OCI-LY3 (cell line): ENCODE measurements around the gene TBC1D13.

ENCODE experiments used
- CTCF ChIP-seq: fragments of 200-600, 300-600 bp; sonication (generic); IDR thresholded peaks from 2 replicates; pipeline ENCODE4 v1.5.1; 2014; ENCODE audit warnings: antibody characterized with exemption, low read length, low read depth
- EZH2phosphoT487 ChIP-seq: fragments of 200-600 bp; shearing (Covaris generic); IDR thresholded peaks from 2 replicates; pipeline ENCODE4 v1.6.1; 2018; ENCODE audit warnings: antibody characterized with exemption, mixed run types, low read depth

DNA sequence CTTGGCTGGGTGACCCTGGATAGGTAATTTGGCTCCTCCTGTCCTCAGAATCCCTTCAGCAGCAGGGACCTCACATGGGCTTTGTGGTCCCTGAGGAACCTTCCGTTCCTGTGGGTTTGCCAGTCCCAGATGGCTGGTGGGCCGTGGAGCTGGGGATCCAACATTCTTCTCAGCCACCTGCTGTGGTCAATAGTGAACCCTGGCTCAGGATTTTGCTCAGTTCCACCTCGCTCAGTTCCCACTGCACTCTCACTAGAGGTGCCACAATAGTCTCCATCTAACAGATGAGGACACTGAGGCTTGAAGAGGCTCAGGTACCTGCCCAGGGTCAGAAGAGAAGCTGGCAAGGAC, 59.6 kb downstream of the TBC1D13 start:
- no peak for TF ChIP-seq EZH2phosphoT487
- TF ChIP-seq CTCF = no peak
